GM21717 (cell line): Measurements from ENCODE around the gene ERN1.
"Not testable (repeated sequence)": the region's sequence is repeated elsewhere in the genome, so short reads cannot be mapped to it uniquely, and the experiment has no call there.

Experiments
- ATAC-seq: cut with Tn5 transposase; IDR thresholded peaks from one replicate; pipeline ENCODE4 v1.9.1; 2021; ENCODE audit warnings: mild to moderate bottlenecking, moderate library complexity; ENCODE audit not compliant: unreplicated experiment

Gene ERN1

GRCh38 chr17:64008346-64008745 lies 121.6 kb downstream of the ERN1 start:
- ATAC-seq, result no peak

DNA sequence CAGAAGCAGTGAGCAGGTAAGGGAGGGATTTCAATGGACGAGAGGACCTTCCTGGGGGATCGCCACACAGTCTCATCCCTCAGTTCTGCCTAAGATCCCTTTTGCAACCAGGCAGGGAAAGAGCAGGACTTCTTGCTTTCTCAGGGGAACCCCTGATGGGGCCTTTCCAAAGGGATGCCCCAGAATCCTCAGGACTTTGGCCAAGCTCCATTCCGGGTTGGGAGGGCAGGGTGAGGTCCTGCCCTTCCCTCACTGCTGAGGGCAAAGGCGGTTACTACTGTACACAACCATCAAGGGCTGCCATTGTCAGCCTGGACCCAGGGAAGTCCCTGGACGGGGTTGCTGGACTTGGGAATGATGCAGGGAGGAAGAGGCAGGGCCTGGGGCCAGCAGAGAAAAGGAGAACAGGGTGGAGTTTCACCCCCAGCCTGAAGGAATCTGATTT lies 122.1 kb downstream of the ERN1 start:
- no peak for ATAC-seq

GRCh38 chr17:64007089-64007837 lies 122.7 kb downstream of the ERN1 start:
- not testable (repeated sequence) for ATAC-seq

DNA sequence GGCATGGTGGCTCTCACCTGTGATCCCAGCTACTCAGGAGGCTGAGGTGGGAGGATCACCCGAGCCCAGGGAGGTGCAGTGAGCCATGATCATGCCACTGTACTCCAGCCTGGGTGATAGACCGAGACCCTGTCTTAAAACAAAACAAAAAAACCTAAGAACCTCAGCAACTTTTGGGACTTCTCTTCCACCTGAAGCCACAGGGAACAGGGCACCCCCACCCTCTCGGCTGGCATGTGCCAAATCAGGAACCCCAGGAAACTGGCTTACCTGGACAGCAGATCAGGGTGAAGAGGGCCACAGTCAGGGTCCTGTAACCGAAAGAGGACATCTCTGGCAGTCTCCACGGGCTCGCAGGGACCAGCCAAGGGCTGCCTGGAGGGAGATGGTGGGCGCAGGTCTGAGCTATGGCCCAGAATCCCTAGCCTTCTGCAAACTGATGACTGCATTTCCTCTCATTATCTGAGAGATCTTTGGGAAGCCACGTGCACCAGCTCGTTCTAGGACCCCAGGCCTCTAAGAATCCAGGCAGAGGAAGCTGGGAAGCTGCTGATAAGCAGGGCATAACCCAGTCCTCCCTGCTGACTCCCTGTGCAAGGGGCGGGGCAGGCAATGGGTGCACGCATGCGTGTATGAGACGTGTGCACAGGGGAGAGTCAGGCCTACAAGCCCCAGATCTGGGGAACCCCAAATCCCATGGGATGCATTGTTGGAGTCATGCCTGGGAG lies 123.4 kb downstream of the ERN1 start:
- ATAC-seq, result no peak

- no peak for ATAC-seq
Observed at GRCh38 chr17:64005734-64006167, 124.2 kb downstream of the ERN1 start.

DNA sequence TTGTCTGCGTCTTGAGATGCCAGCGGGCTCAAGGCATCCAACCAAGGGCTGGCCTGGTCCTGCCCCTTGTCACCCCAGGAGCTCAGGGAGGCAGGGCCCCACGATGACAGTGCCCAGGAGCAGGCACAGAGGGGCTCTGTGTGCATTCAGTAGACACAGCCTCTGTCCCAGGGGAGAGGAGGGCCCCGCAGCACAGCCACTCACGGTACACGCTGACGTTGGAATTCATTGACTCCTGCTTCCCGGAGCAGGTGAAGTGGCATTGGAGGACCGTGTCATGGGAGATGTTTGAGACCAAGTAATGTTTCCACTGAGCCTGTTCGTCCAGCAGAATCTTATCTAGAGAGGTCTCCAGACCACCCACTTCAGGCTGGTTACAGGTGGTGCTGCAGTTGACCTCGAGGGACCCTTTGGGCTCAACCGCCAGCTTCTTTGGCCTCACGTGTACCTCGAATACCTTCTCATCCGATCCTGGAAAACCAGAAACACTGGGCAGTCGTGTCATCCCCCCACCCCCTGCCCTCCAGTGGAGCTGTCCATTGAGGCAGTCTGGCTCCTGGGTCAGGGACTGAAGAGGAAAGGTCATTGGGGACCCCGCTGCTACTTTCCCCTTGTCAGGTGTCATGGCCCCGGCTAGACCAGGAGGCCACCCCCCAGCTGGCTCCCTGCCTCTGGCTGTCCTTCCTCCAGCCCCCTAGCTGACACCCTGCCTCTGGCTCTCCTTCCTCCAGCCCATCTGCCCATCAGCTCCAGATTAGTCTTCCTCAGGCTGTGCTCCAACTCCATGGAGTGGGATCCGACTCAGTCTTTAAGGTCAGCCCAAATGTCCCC lies 124.8 kb downstream of the ERN1 start:
- no peak for ATAC-seq

- no peak for ATAC-seq
Observed at GRCh38 chr17:64004218-64004770, 125.7 kb downstream of the ERN1 start.

- ATAC-seq, result no peak
Observed at GRCh38 chr17:64003526-64004121, 126.3 kb downstream of the ERN1 start.

GRCh38 chr17:64002658-64003525 lies 127.1 kb downstream of the ERN1 start:
- no peak for ATAC-seq

- ATAC-seq, result no peak
Observed at GRCh38 chr17:64001763-64002529, 128.0 kb downstream of the ERN1 start.

DNA sequence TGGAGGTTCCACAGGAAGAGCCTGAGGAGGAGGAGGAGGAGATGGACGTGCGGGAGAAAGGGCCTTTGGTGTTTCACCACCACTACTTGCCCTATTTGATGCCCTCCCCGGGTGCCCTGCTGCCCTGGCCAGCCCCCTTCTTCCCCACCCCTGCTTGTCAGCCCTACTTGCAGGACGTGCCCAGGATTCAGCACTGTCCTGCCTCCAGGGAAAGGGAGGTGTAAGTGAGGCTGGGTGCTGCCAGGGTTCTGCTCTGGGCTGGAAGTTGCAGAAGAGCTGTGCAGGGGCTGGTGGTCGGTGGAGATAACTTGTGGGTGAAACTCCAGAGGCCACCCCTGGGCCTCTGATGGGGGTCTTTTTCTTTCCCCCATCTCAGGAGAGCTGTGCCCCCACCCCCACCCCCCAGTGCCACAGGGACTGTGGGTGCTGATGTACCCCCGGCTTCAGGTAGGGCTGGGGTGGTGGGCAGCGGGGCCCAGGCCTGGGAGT lies 128.8 kb downstream of the ERN1 start:
- ATAC-seq, result no peak

DNA sequence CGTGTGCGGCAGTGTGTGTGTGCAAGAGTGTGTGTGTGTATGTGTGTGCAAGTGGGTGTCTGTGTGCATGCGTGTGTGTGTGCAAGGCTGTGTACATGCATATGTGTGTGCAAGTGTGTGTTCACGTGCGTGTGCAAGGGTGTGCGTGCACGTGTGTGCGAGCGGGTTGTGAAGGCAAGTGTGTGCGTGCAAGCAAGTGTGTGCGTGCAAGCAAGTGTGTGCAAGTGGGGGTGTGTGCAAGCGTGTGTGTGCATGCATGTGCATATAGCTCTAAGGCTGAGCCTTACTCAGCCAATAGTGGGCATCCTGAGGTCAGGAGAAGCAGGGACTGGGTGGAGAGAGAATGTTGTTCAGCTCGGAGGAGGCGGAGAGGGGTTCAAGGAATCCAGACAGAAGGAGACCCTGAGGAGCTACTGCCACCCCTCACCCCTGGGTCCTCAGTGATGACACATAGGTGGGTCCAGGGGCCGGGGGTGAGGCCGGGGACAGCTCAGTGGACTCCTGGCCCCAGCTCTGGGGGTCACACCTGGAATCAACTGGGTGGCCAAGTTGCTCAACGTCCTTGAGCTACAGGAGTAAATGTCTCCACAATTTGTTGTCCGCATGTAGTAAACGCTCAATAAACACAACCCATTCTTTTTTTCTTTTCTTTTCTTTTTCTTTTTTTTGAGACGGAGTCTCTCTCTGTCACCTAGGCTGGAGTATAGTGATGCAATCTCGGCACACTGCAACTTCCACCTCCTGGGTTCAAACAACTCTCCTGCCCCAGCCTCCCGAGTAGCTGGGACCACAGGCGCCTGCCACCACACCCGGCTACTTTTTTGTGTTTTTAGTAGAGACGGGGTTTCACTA lies 130.0 kb downstream of the ERN1 start:
- ATAC-seq, result no peak

- no peak for ATAC-seq
Observed at GRCh38 chr17:63998721-63999679, 130.9 kb downstream of the ERN1 start.

GRCh38 chr17:63998050-63998720 lies 131.8 kb downstream of the ERN1 start, which contains the start of gene PRR29:
Gene PRR29, plus strand, starts transcription at chr17:63998351. Its CDS starts 14 bp downstream, at chr17:63998365.
- no peak for ATAC-seq

DNA sequence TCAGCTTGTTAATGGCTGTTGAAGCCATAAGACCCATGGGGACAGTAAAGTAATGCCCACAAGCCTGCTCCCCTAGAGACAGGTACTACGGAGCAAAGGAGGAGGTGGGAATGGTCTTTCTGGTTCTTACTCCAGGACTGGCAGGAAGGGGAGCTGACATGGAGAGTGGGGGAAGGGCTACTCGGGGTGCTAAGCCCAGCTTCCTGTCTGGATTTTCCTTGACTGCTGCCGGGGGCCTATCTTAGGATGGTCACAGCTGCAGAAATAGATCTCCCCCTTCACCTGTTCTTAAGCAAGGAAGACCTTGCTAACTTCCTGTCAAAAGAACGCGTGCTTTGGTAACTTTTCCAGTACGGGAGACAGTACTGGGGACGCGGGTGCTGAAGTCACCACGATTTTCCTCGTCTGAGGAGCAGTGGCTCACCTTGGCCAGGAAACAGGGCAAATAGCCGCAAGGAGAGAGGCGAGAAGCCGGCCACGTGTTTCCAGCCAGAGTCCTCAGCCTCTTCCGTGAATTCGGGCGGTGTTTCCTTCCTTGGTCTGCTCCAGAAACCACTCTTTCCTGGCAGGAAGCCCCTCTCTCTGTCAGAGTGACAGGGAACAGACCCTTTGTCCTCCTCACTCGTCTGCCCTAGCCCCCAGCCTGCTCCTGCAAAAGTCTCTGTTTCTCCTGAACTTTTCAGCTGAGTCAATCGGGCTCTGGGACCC lies 132.4 kb downstream of the ERN1 start:
- no peak for ATAC-seq
